Hepatic stellate cell (primary cell): Measurements from ENCODE around the gene TXNL1.

Experiments used
- DNase-seq: peaks from one replicate; pipeline ENCODE4 v3.0.0; 2011; ENCODE audit warnings: low spot score

Gene TXNL1

DNA sequence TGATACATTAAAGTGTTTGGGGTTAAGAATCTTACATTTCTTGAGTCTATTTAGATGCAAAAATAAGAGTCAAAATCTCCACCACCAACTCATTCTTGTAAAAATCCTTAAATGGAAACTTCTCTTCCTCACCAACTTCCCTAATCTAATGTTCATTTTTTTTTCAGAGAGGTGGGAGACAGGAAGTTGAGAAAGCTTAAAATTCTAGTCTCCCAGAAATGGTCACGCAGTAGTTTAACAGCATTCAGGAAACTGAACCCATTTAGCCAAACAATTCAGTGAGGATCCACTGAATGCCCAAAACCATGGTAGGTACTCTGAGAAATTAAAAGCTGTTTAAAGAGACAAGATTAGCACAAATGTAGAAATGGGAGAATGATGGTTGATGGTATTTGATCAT, 69.0 kb downstream of the TXNL1 start:
- no peak for DNase-seq

DNA sequence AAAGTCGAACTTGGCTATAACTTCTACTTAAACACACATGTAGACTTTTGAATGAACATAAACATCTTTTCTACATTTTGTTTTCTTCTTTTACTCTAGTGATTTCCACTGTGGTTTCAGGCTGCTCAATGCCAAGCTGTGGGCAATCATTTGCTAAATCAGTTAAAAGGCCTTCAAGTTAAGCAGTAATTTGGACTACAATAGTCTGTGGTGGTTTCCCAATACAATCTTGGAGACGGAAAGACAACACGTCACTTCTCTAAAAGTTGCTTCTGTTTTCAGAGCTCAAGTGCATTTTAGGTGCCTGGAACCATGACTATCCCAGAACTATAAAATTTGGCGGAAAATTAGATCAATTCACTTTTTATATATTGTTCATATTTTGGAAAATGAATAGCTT, 69.4 kb downstream of the TXNL1 start:
- DNase-seq = no peak

DNA sequence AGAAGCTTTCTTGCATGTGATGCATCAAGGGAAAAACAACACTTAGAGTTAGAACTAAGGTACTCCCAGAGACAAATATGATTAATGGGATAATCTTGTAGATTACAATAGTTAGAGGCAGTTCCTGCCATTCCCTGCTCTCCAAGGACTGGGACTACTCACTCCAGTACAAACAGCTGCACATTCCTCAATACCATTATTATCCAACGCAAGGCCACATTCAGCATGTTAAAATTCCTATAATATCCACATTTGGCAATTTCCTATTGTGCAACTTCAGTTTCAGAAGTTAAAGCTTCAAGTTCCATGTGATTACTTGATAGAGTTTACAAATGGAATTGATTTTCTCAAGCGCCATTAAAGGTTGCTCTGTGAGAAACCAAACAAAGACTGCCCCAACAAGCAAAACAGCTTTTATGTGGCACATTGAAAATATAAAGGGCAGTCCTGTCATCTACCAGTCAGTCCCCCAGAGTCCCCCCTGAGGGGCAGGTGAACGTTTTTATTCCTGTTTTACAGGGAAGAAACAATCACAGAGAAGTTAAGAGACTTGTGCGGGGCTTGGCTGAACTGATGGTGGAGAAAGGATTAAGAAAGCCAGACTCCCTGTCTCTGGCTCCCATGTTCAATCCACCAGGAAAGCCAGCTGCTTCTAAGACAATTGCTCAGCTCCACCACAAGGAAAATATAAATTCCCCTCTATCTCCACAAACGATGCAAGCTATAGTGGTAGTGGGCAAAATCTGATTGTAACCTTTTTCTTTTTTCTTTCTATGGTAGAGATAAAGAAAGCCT, 72.6 kb downstream of the TXNL1 start:
- peak; percentile 76 for DNase-seq

DNA sequence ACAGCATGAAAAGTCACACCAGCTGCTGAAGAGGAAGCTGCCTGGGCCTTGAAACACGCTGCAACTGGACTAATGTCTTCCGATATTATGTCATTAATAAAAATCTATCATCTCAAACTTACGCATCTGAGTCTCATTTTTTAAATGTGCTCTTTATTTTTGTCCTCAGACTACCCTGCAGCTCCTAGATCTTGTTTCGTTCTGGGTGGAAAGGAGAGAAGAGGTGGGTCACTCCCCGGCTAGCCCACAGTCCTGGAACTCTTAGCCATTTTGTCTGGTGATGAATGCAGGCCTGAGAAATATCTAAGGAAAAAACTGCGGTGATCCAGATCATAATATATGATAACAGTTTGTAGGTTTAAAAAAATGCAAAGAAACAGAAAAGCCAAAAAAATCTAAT, 73.3 kb downstream of the TXNL1 start:
- DNase-seq = no peak

DNA sequence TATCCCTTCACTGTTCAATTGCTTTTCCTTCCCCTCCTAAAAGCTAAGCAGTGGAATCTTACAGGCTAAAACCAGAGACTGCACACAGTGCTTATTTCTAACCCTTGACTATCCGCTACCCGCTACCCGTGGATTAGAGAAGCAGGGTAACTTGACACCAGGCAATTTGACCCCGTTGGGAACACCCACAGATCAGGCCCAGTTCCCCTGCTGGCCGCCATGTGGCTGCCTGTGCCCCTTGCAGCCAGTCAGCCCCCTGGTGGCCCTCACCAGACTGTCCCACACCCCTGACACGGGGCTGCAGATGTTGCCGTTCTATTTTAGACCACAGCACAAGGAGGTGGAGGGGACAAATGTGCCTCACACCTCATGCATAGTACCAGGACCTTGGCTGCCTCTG, 74.8 kb downstream of the TXNL1 start:
- no peak for DNase-seq

- no peak for DNase-seq
Observed at GRCh38 chr18:56562479-56562878, 75.9 kb downstream of the TXNL1 start.

DNA sequence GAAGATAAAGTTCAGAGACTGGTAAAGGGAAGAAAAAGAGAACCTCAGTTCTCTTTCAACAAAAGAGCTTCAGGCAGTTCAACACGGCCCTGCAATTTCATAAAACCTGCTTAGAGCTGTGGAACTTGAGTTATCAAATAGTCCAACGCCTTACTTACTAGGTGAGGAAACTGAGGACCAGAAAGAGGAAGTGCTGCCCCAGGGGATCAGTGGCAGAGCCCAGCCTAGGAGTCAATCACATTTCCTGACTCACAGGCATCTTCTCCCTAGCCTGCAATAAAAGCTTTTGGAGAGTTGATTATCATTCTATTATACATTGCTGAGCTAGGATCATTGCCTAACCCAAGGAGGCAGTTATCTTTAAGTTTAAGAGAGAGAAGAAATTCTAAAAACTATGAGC, 77.4 kb downstream of the TXNL1 start:
- DNase-seq = no peak

DNA sequence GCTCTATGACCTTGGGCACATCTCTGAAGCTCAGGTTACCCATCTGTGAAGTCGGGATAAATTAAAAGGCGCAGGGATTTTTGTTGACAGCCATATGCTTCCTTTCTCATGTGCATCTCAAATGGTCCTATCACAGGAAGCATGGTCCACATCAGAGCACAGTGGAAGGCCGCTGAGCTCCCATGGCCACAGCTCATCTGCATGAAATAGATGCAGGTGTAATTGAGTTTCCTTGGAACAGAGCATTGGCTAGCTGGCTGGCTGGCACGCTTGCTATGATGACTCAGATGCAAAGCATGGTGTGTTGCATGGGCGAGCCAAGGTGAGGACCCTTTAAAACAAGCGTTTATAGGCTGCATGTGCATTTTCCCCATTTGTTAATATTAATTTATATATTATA, 79.3 kb downstream of the TXNL1 start:
- DNase-seq = no peak

- DNase-seq = no peak
Observed at GRCh38 chr18:56556907-56557306, 81.5 kb downstream of the TXNL1 start.

GRCh38 chr18:56550121-56550520, 88.3 kb downstream of the TXNL1 start:
- no peak for DNase-seq
